HEK293 (cell line): ENCODE measurements around the gene ERGIC1.

Experiments used
- SP2 ChIP-seq: fragments of 450-650 bp; formaldehyde crosslinking; IDR thresholded peaks from 2 replicates; pipeline ENCODE4 v1.5.1; 2016; ENCODE audit warnings: missing biosample characterization, missing genetic modification characterization
- TCF7L2 ChIP-seq: IDR thresholded peaks from 2 replicates; pipeline ENCODE4 v1.6.1; 2011; ENCODE audit warnings: low read depth, mild to moderate bottlenecking, inconsistent platforms, low read length, moderate library complexity, borderline replicate concordance
- ZBTB7A ChIP-seq: fragments of 450-650 bp; formaldehyde crosslinking; IDR thresholded peaks from 2 replicates; pipeline ENCODE4 v1.5.1; 2016; ENCODE audit warnings: low read depth, missing biosample characterization, missing genetic modification characterization
- ZNF121 ChIP-seq: fragments of 450-650 bp; formaldehyde crosslinking; IDR thresholded peaks from 2 replicates; pipeline ENCODE4 v1.5.1; 2016; ENCODE audit warnings: missing biosample characterization, missing genetic modification characterization
- ZNF175 ChIP-seq: fragments of 450-650 bp; formaldehyde crosslinking; IDR thresholded peaks from 2 replicates; pipeline ENCODE4 v1.5.1; 2016; ENCODE audit warnings: missing biosample characterization, missing genetic modification characterization
- ZNF311 ChIP-seq: fragments of 450-650 bp; formaldehyde crosslinking; IDR thresholded peaks from 2 replicates; pipeline ENCODE4 v1.5.1; 2017; ENCODE audit warnings: missing biosample characterization, missing genetic modification characterization, borderline replicate concordance
- ZNF639 ChIP-seq: fragments of 450-650 bp; formaldehyde crosslinking; IDR thresholded peaks from 2 replicates; pipeline ENCODE4 v1.5.1; 2016; ENCODE audit warnings: missing biosample characterization, missing genetic modification characterization
- ZNF843 ChIP-seq: fragments of 450-650 bp; formaldehyde crosslinking; IDR thresholded peaks from 2 replicates; pipeline ENCODE4 v1.5.1; 2016; ENCODE audit warnings: missing biosample characterization, missing genetic modification characterization
- TF ChIP-seq, protein P1 (sequence below): fragments of 450-650 bp; formaldehyde crosslinking; IDR thresholded peaks from 2 replicates; pipeline ENCODE4 v1.5.1; 2016; ENCODE audit warnings: missing biosample characterization, missing genetic modification characterization
- TF ChIP-seq, protein P2 (sequence below): fragments of 450-650 bp; formaldehyde crosslinking; IDR thresholded peaks from 2 replicates; pipeline ENCODE4 v1.5.1; 2016; ENCODE audit warnings: missing biosample characterization, missing genetic modification characterization

- TF ChIP-seq ZNF311 (tag by site-specific recombination): no peak
- TF ChIP-seq, protein P1, sequence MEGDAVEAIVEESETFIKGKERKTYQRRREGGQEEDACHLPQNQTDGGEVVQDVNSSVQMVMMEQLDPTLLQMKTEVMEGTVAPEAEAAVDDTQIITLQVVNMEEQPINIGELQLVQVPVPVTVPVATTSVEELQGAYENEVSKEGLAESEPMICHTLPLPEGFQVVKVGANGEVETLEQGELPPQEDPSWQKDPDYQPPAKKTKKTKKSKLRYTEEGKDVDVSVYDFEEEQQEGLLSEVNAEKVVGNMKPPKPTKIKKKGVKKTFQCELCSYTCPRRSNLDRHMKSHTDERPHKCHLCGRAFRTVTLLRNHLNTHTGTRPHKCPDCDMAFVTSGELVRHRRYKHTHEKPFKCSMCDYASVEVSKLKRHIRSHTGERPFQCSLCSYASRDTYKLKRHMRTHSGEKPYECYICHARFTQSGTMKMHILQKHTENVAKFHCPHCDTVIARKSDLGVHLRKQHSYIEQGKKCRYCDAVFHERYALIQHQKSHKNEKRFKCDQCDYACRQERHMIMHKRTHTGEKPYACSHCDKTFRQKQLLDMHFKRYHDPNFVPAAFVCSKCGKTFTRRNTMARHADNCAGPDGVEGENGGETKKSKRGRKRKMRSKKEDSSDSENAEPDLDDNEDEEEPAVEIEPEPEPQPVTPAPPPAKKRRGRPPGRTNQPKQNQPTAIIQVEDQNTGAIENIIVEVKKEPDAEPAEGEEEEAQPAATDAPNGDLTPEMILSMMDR (tag by site-specific recombination): no peak
- TF ChIP-seq ZNF121 (tag by site-specific recombination): no peak
- TF ChIP-seq, protein P2, sequence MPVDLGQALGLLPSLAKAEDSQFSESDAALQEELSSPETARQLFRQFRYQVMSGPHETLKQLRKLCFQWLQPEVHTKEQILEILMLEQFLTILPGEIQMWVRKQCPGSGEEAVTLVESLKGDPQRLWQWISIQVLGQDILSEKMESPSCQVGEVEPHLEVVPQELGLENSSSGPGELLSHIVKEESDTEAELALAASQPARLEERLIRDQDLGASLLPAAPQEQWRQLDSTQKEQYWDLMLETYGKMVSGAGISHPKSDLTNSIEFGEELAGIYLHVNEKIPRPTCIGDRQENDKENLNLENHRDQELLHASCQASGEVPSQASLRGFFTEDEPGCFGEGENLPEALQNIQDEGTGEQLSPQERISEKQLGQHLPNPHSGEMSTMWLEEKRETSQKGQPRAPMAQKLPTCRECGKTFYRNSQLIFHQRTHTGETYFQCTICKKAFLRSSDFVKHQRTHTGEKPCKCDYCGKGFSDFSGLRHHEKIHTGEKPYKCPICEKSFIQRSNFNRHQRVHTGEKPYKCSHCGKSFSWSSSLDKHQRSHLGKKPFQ (tag by site-specific recombination): no peak
- TF ChIP-seq ZNF639: no peak
- no peak for TF ChIP-seq SP2
- TF ChIP-seq ZBTB7A (tag by site-specific recombination): no peak
- no peak for TF ChIP-seq TCF7L2
- no peak for TF ChIP-seq ZNF175 (tag by site-specific recombination)
- no peak for TF ChIP-seq ZNF843
These were observed 37.9 kb downstream of the ERGIC1 start for GRCh38 chr5:172871982-172872381.
